T-cell (primary cell): Measurements from ENCODE around the gene KANSL1. TPM values are rescaled to one million over a fixed set of nuclear protein-coding genes. Genes with fewer than 3 reads are reported as not detected.

Experiments
- total RNA-seq, 35 experiments: library from RNA in 6 of 35; stranded (reverse) in 6 of 35; fragments of 120-200 nt in 1 of 35; gene quantifications; one replicate each; pipeline versions ENCODE4 v1.2.1 to v1.2.4 and lab custom pipeline; 2013 to 2026

The KANSL1 gene
- total RNA-seq, 5 donors from 2014 or later (not counting 1 experiment from before 2014, with no cell fraction given), result 113 to 301 (median 160) TPM

Other genes starting within 250 kb of the KANSL1 start
- gene STH, start 194.2 kb downstream of the KANSL1 start, total RNA-seq, result not detected
- gene LRRC37A, start 101.7 kb upstream of the KANSL1 start, total RNA-seq, result 10 to 100 TPM in 1 of 5 donors, 1 to 10 TPM in 4; 1.9 to 26.9 (median 4.5) TPM
- 10 to 100 TPM; 16.6 to 49.2 (median 30.4) TPM for gene ARL17B, start 168.3 kb upstream of the KANSL1 start, total RNA-seq